Loucy (cell line): Measurements from ENCODE around the gene ZNF474.

Experiments
- CTCF ChIP-seq: fragments of 200-600 bp; sonication (generic); conservative IDR thresholded peaks from 2 replicates; pipeline ENCODE4 v1.5.1; 2014; ENCODE audit warnings: mild to moderate bottlenecking, antibody characterized with exemption, low read length
- EZH2phosphoT487 ChIP-seq: fragments of 200-600 bp; IDR thresholded peaks from 2 replicates; pipeline ENCODE4 v1.6.1; 2018; ENCODE audit warnings: antibody characterized with exemption, mild to moderate bottlenecking, moderate library complexity, borderline replicate concordance

DNA sequence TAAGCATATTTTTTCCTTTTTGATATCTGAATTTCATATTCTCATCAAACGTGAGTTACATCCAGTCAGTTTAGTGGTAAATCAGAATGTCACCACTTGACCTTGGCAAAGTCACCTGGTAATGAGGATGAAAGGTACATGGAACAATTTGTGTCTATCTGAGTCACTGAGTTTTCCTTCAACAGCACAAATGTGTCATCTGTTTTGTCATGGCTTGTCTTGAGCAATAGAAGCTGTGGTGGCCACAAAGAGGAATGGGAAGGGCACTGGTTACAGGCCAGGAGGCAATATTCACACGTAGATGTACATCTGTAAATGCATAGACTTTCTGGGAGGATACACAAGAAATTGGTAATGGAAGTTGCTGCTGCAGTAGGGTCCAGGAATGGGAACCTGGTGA, 8.4 kb upstream of the ZNF474 start:
- no peak for TF ChIP-seq CTCF
- no peak for TF ChIP-seq EZH2phosphoT487
